SW480 (cell line): Measurements from ENCODE around the gene RUFY1.
"Not testable (repeated sequence)": the region's sequence is repeated elsewhere in the genome, so short reads cannot be mapped to it uniquely, and the experiment has no call there.

ENCODE experiments used
- DNase-seq: peaks from one replicate; pipeline ENCODE4 v3.0.0-alpha.2; 2016; ENCODE audit warnings: low spot score

Gene RUFY1

GRCh38 chr5:179550511-179551342 lies at the start of gene RUFY1:
RUFY1 (plus strand) TSS chr5:179550554; CDS start chr5:179550570, 16 bp downstream.
- DNase-seq: peak; percentile 79

GRCh38 chr5:179501997-179502396 lies 48.4 kb upstream of the RUFY1 start:
- DNase-seq: not testable (repeated sequence)

DNA sequence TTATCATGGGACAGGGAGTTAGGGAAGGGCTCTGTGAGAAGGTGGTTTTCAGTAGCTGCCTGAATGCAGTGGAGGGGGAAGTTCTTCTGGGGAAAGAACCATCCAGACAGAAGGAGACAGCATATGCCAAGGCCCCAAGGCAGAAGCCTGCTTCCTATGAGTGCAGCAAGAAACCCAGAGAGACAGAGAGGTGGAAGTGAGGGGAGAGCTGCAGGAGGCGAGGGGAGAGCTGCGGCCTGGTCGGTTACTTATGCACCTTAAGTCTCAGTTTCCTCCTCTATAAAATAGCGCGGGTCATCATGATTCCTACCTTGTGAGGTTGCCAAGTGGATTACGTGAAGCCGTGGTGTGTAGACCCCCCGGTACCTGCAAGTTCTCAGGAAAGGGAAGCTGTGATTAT lies 47.9 kb upstream of the RUFY1 start:
- DNase-seq: not testable (repeated sequence)

DNA sequence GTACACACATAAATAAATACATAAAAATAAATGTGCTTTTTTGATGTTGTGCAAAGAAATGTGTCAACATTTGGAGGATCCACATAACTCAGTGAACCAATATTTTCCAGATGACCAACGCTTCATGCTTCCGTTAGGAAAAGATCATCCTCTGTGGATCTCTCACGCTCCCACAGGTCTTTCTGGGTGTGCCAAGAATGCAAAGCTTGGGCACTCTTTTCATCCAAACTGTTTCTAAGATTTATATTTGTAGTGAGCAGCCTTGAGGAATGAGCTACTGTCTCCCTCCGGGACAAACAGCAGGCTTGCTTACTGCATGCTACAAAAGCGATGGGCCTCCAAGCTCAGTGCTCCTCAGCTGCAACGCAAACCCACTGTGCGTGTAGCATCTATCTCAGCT lies 46.2 kb upstream of the RUFY1 start:
- no peak for DNase-seq

GRCh38 chr5:179504600-179505396 lies 45.6 kb upstream of the RUFY1 start:
- no peak for DNase-seq

GRCh38 chr5:179505636-179506261 lies 44.6 kb upstream of the RUFY1 start:
- DNase-seq: no peak

GRCh38 chr5:179509239-179509638 lies 41.1 kb upstream of the RUFY1 start:
- DNase-seq: no peak

DNA sequence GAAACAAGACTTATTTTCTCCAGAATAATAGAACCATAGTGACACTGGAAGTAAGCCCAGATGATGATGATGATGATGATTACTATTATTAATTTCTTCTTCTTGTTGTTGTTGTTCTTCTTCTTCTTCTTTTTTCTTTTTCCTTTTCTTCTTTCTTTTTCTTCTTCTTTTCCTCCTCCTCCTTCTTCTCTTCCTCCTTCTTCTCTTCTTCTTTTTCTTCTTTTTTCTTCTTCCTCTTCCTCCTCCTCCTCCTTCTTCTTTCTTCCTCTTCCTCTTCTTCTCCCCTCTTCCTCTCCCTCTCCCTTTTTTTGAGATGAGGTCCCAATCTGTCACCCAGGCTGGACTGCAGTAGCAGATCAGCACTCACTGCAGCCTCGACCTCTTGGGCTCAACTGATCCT lies 40.5 kb upstream of the RUFY1 start:
- DNase-seq: no peak

DNA sequence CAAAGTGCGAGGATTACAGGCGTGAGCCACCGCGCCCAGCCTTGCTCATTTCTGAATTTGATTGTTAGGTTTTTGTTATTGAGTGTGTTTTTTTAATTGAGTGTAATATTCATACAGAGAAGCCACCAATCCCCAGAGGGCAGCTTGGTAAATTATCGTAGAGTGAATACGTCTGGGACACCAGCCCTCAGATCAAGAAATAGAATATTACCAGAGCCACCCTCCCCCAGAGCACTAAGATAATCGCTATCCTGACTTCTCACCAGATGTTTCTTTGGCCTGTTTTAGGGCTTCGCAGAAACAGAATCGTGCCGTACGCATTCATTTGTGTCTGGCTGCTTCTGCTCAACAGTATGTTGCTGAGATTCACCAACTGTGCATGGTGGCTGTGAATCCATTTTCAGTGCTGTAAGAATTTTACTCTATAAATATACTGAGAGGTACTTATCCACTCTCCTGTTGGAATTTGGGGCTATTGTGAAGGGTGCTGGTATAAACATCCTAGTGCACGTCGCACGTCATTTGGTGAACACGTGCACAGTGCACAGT lies 37.8 kb upstream of the RUFY1 start:
- DNase-seq: no peak

DNA sequence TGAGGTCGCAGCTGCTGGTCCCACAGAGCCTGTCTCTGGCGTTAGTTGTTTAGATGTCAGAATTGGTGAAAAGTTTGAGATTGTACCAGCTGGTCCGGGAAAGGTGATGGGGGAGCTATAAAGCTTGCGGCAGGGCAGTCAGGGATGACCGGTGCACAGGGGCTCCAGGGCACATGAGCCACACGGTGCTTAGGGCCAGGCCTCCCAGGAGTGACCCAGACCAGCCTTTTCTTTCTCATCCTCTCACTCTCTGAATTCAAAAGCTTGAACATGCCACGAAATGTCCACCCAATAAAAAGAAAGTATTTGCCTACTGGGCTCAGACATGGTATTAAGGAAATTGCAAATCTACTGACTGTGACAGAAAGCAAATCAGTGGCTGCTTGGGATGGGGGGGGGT lies 34.9 kb upstream of the RUFY1 start:
- DNase-seq: not testable (repeated sequence)

DNA sequence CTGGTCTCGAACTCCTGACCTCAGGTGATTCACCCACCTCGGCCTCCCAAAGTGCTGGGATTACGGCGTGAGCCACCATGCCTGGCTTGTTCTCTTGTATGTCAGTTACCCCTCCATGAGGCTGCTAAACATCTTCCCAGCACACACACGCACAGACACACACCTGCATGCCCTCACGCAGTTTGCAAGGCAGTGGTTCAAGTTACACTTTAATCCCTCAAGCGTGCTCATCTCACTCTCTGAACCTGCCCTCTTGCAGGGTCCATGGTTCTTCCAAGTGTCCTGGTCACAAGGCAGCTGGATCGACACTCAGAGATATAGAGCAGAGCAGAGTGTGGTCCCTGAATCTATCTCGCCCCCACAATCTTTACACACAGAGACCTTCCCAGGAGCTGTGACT lies 34.1 kb upstream of the RUFY1 start:
- no peak for DNase-seq

DNA sequence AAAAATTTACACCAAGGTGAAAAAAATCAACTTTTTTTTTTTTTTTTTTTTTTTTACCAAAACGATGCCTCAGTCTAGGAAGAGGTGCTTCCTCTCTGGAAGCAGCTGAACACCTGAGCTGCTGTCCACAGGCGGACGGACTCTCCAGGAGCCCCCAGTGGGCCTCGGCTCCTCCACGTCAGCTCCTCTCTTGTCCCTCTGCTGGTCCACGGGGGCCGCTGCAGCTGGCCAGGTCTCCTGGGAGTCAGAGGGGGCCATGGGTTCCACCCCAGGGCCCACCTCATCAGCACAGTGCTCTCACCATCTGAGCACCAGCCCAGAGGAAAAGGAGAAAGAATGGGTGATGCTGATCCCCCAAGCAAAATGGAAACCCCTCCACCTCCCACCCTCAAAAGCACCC lies 32.6 kb upstream of the RUFY1 start:
- DNase-seq: not testable (repeated sequence)

DNA sequence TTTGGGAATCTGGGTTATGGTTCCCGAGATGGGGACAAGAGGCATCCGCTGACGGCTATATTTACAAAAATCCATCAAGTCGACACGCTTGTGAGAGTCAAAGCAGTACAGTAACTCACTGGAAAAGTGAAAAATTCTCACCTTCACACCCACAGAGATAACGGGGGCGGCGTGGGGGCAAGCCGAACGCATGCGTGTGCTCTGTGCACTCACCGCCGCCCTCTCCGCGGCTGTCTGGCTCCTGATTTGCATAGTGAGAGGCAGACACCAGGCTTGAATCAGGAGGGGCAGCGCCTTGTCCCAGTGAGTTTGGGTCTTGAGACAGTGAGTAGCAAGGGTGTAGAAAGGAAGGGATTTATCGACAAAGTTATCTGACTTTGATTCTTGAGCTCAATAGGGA lies 32.0 kb upstream of the RUFY1 start:
- DNase-seq: not testable (repeated sequence)

DNA sequence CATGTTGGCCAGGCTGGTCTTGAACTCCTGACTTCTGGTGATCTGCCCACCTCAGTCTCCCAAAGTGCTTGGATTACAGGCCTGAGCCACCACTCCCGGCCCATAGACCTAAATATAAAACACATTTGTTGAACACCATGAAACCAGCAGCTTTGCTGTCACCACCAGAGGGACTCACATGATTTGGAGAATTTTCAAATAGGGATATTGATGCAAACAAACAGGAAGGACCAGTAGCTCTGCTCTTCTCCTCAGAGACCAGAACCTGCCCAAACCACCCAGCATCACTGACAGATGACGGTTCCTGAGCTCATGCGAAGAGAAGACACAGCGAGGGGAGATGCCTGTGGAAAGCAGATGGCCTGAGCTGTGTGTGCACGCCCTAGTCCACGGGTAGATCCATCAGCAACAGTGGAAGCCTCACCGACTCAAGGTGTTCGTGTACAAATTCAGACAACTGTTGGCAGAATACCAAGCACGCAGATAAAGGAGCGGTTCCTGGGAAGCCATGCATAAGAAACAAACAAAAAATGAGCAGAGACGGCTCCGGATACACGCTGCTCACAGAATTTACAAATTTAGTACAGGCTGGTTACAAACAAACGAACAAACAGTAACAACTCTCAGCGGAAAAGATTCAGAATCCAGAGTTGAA lies 30.8 kb upstream of the RUFY1 start:
- DNase-seq: not testable (repeated sequence)

- not testable (repeated sequence) for DNase-seq
These were observed 28.2 kb upstream of the RUFY1 start for GRCh38 chr5:179522107-179522506.

DNA sequence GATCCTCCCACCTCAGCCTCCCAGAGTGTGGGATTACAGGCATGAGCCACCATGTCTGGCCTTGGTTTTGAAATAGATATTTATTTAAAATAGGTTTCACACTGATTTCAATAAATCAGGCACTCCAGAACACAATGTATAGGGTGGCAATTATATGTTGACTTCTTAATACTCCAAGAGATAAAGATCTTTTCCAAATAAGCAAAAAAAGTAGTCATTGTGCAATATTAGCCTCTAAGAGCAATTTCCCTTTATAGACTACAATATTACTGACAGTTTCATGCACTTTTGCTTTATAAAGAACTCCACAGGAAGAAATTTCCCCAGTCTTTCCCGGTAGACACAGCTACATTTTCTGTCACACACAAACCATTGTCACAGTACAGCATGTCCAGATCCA lies 23.4 kb upstream of the RUFY1 start:
- no peak for DNase-seq

DNA sequence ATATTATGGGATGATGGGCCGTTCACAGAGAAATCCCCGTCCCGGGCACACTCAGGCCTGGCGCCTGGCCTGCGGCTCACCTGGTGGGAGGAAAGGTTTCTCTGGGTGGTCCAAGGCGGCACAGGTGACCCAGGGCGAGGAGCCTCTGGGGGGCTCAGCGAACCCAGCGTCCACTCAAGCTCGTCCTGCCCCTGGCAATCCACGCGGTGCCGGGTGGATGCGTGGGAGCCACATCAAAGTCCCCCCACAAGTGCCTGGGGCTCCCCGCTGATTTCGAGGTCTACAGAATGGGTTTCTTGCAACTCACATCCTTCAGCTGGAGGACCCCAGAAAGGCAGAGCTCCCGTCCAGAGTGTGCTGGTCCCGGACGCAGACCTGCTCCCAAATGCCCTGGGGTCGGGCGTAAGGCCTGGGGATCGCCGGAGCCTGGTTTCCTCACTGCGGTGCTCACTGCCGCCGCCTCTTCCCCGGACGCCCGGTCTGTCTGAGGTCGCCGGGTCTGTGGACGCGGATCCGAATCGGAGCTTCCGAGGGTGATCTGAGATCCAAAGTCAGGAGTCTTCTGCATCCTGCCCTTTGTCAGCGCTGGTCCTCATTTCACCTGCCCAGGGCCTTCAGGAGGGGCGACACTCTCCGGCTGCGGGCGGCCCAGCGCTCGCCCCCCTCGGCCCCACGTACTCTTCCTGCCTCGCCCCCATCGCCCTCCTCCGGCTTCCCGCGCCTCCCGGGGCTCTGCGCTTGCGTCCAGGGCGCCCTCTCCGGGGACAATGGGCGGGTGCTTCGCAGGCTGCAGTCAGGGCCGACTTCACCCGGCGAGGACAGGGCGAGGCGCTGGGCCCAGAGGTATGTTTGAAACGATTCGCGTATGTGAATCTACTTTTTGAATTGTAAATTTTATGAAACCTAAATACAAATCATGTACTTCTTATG lies 20.0 kb upstream of the RUFY1 start:
- no peak for DNase-seq

GRCh38 chr5:179533024-179533423 lies 17.3 kb upstream of the RUFY1 start:
- no peak for DNase-seq

GRCh38 chr5:179533907-179534306 lies 16.4 kb upstream of the RUFY1 start:
- DNase-seq: no peak

GRCh38 chr5:179534431-179534830 lies 15.9 kb upstream of the RUFY1 start:
- DNase-seq: no peak

GRCh38 chr5:179536676-179537075 lies 13.7 kb upstream of the RUFY1 start:
- DNase-seq: no peak
